Calu3 (cell line): Measurements from ENCODE around the gene RIF1. TPM values are rescaled to one million over a fixed set of nuclear protein-coding genes. Genes with fewer than 3 reads are reported as not detected.

ENCODE experiments used
- BruUV-seq: library from RNA; stranded (reverse); fragments of 400-500 nt; replicated peaks from 2 replicates; lab custom pipeline; 2021; lab: Mats Ljungman, UMichigan
- CTCF ChIA-PET: fragments of 300-600 bp; sonication (Branson Sonifier 250); formaldehyde crosslinking; loops from one replicate; lab custom pipeline; 2022; ENCODE audit warnings: antibody characterized with exemption; lab: Charles Lee
- DNase-seq: peaks from one replicate; pipeline ENCODE4 v3.0.0; 2022
- H3K27ac Mint-ChIP-seq: one replicate; pipeline ENCODE4 v1.8.0; 2022; ENCODE audit warnings: mixed read lengths; ENCODE audit not compliant: unreplicated experiment
- H3K27me3 Mint-ChIP-seq: one replicate; pipeline ENCODE4 v1.8.0; 2022; ENCODE audit warnings: mixed read lengths; ENCODE audit not compliant: unreplicated experiment
- H3K36me3 Mint-ChIP-seq: one replicate; pipeline ENCODE4 v1.8.0; 2022; ENCODE audit warnings: mild to moderate bottlenecking, moderate library complexity, mixed read lengths; ENCODE audit not compliant: insufficient read depth, unreplicated experiment
- H3K4me1 Mint-ChIP-seq: one replicate; pipeline ENCODE4 v1.8.0; 2022; ENCODE audit warnings: mild to moderate bottlenecking, low read depth, mixed read lengths; ENCODE audit not compliant: unreplicated experiment
- H3K4me3 Mint-ChIP-seq: one replicate; pipeline ENCODE4 v1.8.0; 2022; ENCODE audit warnings: mild to moderate bottlenecking, low read depth, moderate library complexity, mixed read lengths; ENCODE audit not compliant: unreplicated experiment
- H3K9me3 Mint-ChIP-seq: one replicate; pipeline ENCODE4 v1.8.0; 2022; ENCODE audit warnings: low read depth, mixed read lengths; ENCODE audit not compliant: unreplicated experiment
- intact Hi-C: fragments of 100-400 bp; cut with micrococcal nuclease; formaldehyde crosslinking; loops from one replicate; pipeline ENCODE4 v1.10.0; 2022; ENCODE audit not compliant: unreplicated experiment
- total RNA-seq: library from RNA; stranded (reverse); gene quantifications from 2 replicates; pipeline ENCODE4 v1.2.3, GENCODE V29; 2022
- TF ChIP-seq, protein P1 (sequence below): fragments of 200-600 bp; IDR thresholded peaks from one replicate; pipeline ENCODE4 v1.8.0; 2022; ENCODE audit warnings: antibody characterized with exemption; ENCODE audit not compliant: unreplicated experiment

Gene RIF1
- total RNA-seq, 1 experiment from 2014 or later, result 78.1 TPM

DNA sequence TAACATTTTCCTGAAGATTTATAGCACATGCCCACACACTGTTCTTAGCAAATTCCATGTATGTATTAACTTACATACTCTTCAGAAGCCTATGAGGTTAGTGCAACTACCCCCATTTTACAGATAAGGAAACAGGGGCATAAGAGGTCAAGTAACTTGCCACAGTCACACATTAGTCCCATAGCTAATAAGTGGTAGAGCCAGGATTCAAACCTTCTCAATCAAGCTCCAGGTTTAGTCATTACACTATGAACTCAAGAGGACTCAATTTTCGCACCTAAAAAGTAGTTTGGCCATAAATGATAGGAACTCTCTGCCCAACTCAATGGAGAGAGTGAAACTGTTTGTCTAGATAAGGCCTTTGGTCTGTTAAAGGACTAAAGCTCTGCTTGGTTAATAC is 9.7 kb upstream of the RIF1 start:
- Mint-ChIP-seq H3K27me3 (no peaks in the 10 kb centered on the region), H3K4me1 (no peaks in the 10 kb centered on the region), H3K36me3 (no peaks in the 10 kb centered on the region), H3K27ac (no peak overlapping the region), H3K4me3 (no peak overlapping the region), H3K9me3 (no peaks in the 10 kb centered on the region)
- intact Hi-C loops, result loop anchor here (10.0 kb wide), 1 partner anchor 65 kb away; no protein-coding TSS in a partner anchor
- no peak for DNase-seq
- no TSS peak for BruUV-seq
- TF ChIP-seq, protein P1, sequence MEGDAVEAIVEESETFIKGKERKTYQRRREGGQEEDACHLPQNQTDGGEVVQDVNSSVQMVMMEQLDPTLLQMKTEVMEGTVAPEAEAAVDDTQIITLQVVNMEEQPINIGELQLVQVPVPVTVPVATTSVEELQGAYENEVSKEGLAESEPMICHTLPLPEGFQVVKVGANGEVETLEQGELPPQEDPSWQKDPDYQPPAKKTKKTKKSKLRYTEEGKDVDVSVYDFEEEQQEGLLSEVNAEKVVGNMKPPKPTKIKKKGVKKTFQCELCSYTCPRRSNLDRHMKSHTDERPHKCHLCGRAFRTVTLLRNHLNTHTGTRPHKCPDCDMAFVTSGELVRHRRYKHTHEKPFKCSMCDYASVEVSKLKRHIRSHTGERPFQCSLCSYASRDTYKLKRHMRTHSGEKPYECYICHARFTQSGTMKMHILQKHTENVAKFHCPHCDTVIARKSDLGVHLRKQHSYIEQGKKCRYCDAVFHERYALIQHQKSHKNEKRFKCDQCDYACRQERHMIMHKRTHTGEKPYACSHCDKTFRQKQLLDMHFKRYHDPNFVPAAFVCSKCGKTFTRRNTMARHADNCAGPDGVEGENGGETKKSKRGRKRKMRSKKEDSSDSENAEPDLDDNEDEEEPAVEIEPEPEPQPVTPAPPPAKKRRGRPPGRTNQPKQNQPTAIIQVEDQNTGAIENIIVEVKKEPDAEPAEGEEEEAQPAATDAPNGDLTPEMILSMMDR, result no peak
- CTCF ChIA-PET, result no interaction called here

GRCh38 chr2:151401149-151401548 is 8.6 kb upstream of the RIF1 start:
- H3K9me3 Mint-ChIP-seq, result no peaks in the 10 kb centered on the region
- H3K27ac Mint-ChIP-seq, result no peak overlapping the region
- no peaks in the 10 kb centered on the region for H3K36me3 Mint-ChIP-seq
- CTCF ChIA-PET, result no interaction called here
- intact Hi-C loops, result loop anchor here (10.0 kb wide), 1 partner anchor 66 kb away; no protein-coding TSS in a partner anchor
- no TSS peak for BruUV-seq
- H3K4me1 Mint-ChIP-seq, result no peaks in the 10 kb centered on the region
- H3K27me3 Mint-ChIP-seq, result no peaks in the 10 kb centered on the region
- no peak for DNase-seq
- TF ChIP-seq, protein P1, result no peak
- H3K4me3 Mint-ChIP-seq, result no peak overlapping the region

DNA sequence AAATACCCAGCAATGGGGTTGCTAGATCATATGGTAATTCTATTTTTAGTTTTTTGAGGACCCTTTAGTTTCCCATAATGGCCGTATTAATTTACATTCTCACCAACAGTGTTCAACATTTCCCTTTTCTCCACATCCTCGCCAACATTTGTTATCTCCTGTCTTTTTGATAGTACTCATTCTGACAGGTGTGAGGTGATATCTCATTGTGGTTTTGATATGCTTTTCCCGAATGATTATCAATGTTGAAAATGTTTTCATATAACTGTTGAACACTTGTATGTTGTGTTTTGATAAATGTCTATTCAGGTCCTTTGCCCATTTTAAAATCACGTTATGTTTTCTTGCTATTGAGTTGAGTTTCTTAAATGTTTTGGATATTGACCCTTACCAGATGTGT is 5.8 kb upstream of the RIF1 start:
- no TSS peak for BruUV-seq
- Mint-ChIP-seq H3K27me3 (no peaks in the 10 kb centered on the region), H3K36me3 (no peaks in the 10 kb centered on the region), H3K4me1 (no peaks in the 10 kb centered on the region), H3K4me3 (no peak overlapping the region), H3K9me3 (no peaks in the 10 kb centered on the region), H3K27ac (no peak overlapping the region)
- CTCF ChIA-PET, result no interaction called here
- TF ChIP-seq, protein P1, result no peak
- intact Hi-C loops, result loop anchor here (10.0 kb wide), 1 partner anchor 69 kb away; no protein-coding TSS in a partner anchor
- no peak for DNase-seq

DNA sequence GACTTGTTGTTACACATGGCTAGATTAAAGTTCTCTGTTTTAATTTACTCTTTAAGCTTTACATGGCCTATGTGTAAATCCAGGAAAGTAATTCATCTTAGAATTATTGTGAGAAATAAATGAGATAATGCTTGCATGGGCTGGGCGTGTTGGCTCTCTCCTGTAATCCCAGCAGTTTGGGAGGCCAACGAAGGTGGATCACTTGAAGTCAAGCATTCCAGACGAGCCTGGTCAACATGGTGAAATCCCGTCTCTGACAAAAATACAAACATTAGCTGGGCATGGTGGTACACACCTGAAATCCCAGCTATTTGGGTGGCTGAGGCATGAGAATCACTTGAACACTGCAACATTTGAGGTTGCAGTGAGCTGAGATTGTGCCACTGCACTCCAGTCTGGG is 4.3 kb upstream of the RIF1 start:
- CTCF ChIA-PET, result no interaction called here
- intact Hi-C loops, result loop anchor here (5.0 to 10.0 kb wide), 2 partner anchors 33 to 71 kb away; no protein-coding TSS in a partner anchor
- no peak for DNase-seq
- H3K9me3 Mint-ChIP-seq, result no peaks in the 10 kb centered on the region
- no peaks in the 10 kb centered on the region for H3K27me3 Mint-ChIP-seq
- no peak overlapping the region for H3K27ac Mint-ChIP-seq
- TF ChIP-seq, protein P1, result no peak
- H3K36me3 Mint-ChIP-seq, result peaks cover 11% of the 10 kb centered on the region
- H3K4me1 Mint-ChIP-seq, result peaks cover 5% of the 10 kb centered on the region
- BruUV-seq, result no TSS peak
- no peak overlapping the region for H3K4me3 Mint-ChIP-seq
